Measurements from ENCODE around the gene NRN1L.
"Not testable (repeated sequence)": the region's sequence is repeated elsewhere in the genome, so short reads cannot be mapped to it uniquely, and the experiment has no call there.

Gene NRN1L

DNA sequence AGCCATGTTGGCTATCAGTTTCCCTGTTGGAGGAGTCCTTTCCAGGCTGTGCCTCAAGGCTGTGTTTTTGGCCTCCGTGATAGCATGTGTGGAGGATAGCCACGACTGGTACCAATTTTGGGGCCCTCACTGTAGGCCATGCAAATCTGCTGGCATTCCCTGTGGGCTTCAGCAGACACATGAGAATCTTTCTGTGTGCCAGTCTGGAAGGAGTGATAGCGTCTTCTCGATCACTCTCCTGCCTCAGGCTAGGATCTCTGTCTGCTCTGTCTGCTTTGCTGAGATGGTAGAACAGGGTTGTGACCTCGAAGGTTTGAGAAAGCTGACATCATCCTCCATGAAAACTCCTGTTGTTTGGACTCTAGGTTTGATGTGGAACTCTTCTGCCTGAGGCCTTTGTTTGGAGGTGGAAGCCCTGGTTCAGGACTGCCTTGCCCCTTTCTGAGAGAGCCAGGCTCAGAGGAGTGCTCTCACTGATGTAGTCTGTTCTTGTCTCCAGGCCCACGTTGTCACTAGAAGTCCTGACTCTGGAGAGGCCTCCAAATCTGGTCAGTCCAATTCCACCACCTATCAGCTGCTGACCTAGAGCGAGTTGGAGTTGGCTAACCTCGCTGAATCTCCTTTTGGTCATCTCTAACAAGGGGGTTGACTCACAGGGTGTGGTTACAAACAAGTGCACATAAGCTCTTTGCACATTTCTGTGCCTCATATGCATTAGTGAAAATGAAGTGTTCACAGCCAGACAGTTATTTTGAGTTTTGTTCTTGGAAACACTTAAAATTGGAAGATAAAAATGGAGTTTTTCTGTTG is 23.9 kb upstream of the NRN1L start:
- no peak for DNase-seq (ENCODE audit: low spot score)

DNA sequence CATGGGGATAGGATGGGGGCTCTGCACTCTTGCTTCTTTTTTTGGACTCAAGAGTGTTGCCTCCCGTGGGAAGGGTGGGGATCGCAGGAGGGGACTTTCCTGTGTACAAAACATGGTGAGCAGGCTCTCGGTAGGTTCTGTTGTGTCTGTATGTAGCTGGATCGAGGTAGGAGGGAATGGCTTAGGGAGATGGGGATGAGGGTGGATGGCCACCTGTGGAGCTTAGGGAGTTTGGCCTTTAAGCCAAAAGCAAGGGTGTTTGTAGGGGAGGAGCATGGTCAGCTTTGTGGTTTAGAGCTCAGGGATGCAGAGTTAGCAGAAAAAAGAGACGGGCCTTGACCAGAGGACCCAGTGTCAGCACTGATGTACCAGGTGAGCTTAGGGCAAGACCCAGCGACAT is 22.8 kb upstream of the NRN1L start:
- DNase-seq (ENCODE audit: low spot score), result no peak

DNA sequence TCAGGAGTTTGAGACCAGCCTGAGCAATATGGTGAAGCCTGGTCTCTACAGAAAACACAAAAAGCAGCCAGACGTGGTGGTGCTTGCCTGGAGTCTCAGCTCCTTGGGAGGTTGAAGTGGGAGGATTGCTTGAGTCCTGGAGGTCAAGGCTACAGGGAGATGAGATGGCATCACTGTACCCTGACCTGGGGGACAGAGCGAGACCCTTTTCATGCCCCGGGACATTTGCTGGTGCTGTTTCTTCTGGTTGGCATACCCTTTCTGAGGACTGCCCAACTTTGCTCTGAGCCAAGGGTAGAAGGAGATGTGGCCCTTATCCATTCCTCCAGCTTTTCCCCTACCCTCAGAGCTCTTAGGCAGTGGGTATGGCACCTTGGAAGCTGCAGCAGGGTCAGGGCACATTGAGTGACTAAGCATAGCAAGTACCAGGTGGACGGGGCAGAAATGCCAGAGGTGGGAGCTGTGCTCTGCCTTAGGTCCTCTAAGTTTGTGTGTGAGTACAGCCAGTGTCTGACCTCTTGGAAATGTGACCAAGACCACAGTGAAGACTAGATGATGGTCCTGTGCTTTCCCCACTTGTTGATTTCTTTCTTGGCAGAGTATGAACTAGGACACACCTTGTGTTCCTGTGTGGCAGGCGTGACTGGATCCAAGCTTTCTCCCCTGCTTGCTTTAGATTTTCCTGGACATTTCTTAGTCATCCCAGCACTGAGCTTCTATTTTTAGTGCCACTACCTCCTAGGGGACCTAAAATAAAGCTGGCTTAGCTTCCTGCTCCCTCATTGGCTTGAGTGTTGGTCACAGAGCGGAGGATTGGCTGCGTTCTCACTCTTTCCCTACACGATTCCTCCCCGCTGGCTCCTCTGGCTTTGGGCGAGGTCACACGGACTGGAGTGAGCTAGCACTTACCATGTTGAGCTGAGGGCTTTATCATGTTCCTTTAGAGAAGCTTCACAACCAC is 21.8 kb upstream of the NRN1L start:
- no peak for DNase-seq (ENCODE audit: low spot score)

DNA sequence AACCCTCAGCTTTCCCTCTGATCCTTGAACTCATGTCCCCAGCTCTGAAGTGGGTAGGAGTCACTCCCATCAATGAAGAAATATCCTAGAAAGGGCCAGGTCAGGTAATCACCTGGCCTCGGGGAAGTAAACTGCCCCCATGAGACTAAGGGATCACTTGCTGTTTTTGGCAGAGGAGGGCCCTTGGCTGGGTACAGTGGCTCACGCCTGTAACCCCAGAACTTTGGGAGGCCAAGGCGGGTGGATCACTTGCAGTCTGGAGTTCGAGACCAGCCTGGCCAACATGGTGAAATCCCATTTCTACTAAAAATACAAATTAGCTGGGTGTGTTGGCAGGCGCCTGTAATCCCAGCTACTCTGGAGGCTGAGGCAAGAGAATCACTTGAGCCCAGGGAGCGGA is 20.6 kb upstream of the NRN1L start:
- DNase-seq (ENCODE audit: low spot score), result not testable (repeated sequence)

DNA sequence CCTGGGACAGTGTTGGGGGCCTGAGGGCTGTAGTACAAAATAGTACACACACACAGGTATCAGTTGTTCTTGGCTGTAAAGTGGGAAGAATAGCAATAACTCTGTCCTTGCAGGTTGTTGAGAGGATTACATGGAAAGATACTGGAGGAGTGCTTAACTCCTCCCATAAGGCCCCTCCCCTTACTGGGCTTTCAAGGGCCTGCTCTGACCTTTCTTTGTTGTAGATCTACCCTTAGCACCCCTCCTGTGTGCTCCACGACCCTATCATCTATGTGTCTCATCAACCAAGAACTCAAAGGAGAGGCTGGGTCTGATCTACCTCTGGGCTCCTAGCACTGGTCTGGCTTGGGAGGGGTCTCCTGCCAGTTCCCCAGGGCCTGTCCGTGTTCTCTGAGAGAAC is 20.1 kb upstream of the NRN1L start:
- no peak for DNase-seq (ENCODE audit: low spot score)

DNA sequence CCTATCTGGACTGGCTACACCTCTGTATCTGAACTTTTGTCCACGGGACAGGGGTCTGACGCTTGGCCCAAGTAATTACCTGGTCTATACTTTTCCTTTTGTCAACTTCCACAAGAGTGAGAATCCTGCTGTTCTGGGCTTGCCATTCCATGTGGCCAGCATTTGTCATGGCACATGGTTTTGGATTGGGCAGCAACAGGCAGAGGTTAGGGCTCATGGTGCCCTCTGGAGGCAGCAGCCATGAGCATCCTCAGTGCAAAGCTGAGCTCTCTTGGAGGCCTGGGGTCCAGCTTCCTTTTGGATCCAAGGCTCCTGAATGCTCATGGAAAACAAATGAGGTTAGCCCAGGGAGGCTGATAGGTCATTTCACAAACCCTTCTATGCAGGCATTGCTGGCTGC is 19.4 kb upstream of the NRN1L start:
- peak; percentile 71 for DNase-seq (ENCODE audit: low spot score)

DNA sequence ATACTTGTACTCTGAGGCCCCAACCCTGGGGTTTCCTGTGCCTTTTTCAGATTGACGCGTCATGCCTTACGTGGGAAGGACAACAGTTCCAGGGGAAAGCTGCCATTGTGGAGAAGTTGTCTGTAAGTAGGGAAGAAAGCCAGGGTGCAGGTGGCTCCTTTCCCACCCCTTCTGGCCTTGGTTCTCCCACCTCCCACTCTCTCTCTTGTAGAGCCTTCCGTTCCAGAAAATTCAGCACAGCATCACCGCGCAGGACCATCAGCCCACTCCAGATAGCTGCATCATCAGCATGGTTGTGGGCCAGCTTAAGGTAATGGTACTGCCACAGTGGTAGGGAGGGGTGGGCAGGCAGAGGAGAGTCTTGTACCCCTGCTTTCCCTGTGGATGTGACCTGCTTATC is 16.4 kb upstream of the NRN1L start:
- DNase-seq (ENCODE audit: low spot score), result no peak

DNA sequence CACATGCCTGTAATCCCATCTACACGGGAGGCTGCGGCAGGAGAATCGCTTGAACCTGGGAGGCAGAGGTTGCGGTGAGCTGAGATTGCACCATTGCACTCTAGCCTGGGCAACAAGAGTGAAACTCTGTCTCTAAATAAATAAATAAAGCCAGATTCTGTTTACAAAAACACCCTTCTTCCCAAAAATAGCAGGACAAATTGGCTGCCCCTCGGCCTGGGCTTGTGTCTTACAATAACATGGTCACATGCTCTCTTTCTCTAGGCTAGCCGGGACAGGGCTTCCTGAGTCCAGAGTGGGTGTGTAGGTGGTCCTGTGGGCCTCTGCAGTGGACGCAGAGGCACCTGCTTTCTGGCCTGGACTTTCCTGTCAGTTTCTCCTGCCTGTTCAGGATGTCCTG is 15.0 kb upstream of the NRN1L start:
- DNase-seq (ENCODE audit: low spot score), result no peak

DNA sequence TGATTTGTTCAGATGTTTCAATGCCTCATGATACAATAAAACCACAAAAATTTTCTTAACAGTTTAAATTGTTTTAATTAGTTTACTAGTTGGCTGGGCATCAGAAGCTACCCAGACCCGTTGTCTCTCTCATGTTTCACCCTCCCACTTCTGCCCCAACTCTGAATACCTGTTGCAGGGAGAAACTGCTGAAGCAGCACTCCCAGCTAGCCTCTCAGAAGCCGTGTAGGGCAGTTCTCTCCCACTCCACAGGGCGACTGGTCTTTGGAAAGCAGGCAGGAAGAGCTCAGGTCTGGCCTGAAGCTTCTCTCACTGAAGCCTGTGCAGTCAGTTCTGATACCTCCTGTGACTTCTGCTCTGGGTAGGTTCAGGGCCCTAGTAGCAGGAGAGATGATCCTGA is 13.4 kb upstream of the NRN1L start:
- no peak for DNase-seq (ENCODE audit: low spot score)

DNA sequence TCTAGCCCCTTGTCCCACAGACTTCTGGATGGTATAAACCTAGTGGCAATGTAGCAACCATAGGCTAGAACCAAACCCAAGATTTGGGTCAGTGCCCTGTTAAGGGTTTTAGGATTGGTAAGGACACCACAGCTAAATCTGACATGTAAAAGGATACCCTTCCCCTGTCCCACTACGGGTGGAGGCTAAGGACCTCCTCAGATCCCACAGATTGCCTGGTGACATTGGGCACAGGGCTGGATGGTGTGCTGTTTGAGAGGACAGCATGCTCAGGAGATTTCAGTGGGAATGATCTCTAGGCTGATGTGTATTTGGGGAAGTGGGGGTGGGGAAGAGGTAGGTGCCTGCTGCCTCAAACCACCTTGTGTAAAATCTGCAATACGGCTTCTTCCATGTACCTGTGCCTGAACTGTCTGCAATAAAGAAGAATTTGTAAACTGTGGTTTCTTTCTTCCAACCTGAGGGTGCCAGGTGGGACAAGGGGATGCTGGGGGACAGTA is 12.5 kb upstream of the NRN1L start:
- no peak for DNase-seq (ENCODE audit: low spot score)

DNA sequence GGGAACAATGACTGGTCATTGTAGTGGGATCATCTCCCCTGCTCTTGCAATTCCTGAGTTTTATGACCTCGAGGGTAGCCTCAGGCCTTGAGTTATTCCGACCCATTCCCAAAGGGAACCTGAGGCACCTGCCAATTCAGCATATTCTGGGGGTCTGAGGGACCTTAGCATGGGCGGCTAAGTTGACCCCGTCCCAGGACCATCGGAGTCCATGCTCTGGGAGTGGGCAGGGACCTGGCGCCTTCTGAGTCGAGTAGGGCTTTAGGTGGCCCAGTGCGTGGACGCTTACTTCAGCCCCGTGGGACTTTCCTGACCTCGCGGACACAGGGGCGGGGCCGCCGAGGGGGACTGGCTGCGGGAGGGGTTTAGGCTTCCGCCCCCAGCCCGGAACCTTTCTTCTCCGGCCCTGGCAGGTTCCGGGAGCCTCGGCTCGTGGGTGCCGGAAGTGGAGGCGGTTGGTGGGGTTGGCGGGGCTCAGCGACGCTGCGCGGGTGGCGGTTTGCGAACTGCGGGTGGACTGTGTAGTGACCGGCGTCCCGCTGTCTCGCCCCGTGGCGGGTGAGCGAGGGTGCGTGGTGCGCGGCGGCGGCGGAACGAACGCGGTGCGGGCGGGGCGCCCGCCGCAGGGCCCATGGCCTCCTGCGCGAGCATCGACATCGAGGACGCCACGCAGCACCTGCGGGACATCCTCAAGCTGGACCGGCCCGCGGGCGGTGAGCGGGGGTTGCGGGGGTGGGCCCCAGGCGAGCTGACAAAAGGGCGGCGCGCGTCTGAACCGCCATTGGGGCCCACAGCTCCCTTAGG is 11.9 kb upstream of the NRN1L start, which contains the start of gene EDC4:
EDC4 (plus strand) TSS at position 422 of the 804 bp plus-strand sequence; CDS start at position 632, 210 bp downstream.
- DNase-seq (ENCODE audit: low spot score), result peak; percentile 96

DNA sequence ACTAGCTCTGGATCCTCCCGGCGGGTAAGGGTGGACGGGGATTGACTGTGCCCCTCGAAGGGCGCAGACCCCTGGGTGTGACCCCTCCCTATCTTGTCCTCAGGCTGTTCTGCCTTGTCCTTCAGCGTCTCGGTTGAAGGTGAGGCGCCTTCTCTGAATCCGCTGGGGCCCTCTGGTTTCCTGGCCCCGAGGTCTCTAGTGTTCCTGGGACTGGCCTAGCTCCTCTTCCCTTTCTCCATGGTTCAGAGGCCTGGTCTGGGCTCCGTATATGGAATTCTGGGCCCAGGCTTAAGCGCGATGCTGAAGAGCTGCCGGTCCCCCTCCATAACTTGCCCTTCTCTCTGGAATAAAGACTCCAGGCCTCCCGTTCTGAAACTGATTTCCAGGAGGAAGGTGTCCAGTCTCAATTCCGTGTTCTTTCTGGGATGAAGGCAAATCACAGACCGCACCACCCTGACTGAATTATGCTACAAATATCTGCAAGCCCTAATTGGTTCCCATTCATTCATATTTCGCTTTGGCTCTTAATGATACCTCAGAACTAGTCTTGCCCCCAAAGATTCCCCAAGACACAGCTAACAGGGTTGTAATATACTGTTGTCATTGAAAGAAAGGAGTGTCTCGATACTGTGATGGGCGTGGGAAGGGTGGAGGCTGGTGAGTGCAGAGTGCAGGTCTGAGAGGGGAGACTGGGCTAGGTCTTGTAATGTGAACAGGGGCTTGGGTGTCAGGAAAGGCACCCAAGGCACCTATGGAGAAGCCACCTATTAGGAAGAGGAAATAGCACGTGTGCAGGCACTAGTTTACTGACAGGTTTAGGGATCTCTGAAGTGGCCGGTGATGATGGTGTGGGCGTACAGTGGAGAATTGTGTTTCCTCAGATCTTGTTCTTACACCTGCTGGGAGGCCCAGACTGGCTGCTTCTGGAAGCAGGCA is 11.0 kb upstream of the NRN1L start:
- no peak for DNase-seq (ENCODE audit: low spot score)

DNA sequence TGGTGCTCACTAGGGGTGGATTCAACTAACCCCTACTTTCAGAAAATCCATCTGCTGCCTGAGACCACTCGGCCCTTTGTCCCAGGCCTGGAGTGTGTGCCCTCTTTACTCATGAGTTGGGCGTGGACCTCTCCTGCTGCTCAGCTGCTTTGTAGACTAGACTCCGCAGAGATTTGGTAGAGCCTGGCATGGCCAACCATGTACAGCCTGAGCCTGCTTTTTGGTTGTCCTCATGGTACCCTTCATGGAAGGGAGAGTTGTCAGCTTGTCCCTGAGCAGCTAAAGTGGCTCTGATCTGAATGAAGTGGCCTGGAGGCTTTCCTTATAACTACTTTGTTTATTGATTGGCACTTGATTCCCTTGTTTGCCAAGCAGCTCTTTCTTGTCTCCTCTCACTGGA is 10.3 kb upstream of the NRN1L start:
- no peak for DNase-seq (ENCODE audit: low spot score)

DNA sequence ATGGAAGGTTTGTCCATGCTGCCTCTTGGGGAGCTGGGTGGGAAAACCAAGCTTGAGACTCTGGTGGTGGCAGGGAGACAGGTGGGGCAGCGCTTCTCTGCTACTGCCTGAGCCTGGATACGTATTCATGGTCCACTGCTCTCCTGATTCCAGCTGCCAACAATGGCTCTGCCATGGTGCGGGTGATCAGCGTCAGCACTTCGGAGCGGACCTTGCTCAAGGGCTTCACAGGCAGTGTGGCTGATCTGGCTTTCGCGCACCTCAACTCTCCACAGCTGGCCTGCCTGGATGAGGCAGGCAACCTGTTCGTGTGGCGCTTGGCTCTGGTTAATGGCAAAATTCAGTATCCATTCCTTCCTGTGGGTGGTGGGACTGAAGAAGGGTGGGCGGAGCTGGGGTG is 7.6 kb upstream of the NRN1L start:
- no peak for DNase-seq (ENCODE audit: low spot score)

DNA sequence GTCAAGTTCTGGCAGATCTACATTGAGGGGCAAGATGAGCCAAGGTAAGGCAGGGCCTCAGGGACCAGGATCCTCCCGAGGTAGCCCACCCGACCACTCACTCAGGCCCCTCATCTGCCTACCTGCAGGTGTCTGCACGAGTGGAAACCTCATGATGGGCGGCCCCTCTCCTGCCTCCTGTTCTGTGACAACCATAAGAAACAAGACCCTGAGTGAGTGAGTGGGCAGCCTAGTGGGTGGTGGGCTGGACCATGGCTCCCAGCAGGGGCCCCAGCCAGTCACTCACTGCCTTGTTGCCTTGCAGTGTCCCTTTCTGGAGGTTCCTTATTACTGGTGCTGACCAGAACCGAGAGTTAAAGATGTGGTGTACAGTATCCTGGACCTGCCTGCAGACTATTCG is 6.5 kb upstream of the NRN1L start:
- DNase-seq (ENCODE audit: low spot score), result no peak

DNA sequence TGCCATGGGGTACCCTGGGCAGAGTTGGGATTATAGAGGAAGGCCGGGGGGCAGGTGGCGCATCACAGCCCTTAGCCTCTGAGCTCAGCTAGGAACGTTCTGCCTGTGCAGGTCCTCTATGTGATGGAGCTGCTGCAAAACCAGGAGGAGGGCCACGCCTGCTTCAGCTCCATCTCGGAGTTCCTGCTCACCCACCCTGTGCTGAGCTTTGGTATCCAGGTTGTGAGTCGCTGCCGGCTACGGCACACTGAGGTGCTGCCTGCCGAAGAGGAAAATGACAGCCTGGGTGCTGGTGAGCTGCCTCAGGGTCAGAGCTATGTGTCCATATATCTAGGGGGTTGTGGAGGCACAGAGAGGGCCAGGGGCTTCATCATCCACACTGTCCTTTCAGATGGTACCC is 5.8 kb upstream of the NRN1L start:
- DNase-seq (ENCODE audit: low spot score), result no peak

DNA sequence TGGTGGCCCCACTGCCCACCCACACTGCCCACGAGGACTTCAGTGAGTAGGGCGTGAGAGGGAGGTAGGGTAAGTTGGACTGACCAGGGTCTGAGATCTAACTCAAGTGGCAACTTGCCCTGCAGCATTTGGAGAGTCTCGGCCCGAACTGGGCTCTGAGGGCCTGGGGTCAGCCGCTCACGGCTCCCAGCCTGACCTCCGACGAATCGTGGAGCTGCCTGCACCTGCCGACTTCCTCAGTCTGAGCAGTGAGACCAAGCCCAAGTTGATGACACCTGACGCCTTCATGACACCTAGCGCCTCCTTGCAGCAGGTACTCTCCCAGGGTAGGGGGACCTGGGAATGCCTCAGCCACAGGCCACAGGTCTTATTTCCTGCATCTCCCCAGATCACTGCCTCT is 5.2 kb upstream of the NRN1L start:
- no peak for DNase-seq (ENCODE audit: low spot score)

DNA sequence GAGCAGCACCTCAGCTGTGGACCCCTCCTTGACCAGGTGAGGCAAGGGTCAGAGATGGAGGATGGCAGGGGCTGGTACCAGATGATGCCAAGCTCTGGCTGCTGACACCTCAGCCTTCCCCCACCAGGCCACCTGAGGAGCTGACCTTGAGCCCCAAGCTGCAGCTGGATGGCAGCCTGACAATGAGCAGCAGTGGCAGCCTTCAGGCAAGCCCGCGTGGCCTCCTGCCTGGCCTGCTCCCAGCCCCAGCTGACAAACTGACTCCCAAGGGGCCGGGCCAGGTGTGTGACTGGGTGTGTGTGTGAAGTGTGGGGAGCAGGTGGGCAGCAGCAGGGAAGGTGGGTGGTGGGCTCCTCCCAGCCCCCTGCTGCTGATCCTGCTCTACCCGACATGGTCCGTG is 4.7 kb upstream of the NRN1L start:
- no peak for DNase-seq (ENCODE audit: low spot score)

DNA sequence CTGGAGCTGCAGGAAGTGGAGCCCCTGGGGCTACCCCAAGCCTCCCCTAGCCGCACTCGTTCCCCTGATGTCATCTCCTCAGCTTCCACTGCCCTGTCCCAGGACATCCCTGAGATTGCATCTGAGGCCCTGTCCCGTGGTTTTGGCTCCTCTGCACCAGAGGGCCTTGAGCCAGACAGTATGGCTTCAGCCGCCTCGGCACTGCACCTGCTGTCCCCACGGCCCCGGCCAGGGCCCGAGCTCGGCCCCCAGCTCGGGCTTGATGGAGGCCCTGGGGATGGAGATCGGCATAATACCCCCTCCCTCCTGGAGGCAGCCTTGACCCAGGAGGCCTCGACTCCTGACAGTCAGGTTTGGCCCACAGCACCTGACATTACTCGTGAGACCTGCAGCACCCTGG is 4.1 kb upstream of the NRN1L start:
- DNase-seq (ENCODE audit: low spot score), result no peak

DNA sequence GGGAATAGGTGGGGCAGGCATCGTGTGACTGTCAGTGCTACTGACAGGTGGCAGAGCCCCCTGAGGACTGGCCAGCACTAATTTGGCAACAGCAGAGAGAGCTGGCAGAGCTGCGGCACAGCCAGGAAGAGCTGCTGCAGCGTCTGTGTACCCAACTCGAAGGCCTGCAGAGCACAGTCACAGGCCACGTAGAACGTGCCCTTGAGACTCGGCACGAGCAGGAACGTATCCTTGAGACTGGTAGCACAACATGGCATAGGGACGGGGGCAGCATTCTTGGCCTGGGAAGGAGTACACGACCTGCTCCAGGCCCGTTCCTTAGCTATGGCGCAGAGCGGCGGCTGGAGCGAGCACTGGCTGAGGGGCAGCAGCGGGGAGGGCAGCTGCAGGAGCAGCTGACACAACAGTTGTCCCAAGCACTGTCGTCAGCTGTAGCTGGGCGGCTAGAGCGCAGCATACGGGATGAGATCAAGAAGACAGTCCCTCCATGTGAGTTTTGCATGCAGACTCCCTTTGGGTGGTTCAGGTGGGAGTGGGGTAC is 3.0 kb upstream of the NRN1L start:
- no peak for DNase-seq (ENCODE audit: low spot score)

Data from HuH-7 (cell line).